Fibroblast of lung (primary cell): Measurements from ENCODE around the gene OGFR. TPM values are rescaled to one million over a fixed set of nuclear protein-coding genes. Genes with fewer than 3 reads are reported as not detected.

Experiments
- DNase-seq, 2 donors: peaks; one replicate each; pipeline versions ENCODE4 v3.0.0 to v3.0.0-alpha.2; 2010; ENCODE audit warnings: low read depth in 2 of 2
- H2AFZ ChIP-seq: 2 replicates; pipeline ENCODE4 v1.5.1; 2012; ENCODE audit warnings: low read length, control low read depth, inconsistent platforms
- H3K27ac ChIP-seq: 2 replicates; pipeline ENCODE4 v1.5.1; 2011; ENCODE audit warnings: low read length, control low read depth; ENCODE audit not compliant: insufficient read depth
- H3K27me3 ChIP-seq: 2 replicates; pipeline ENCODE4 v1.5.1; 2011; ENCODE audit warnings: mild to moderate bottlenecking, low read length; ENCODE audit not compliant: control insufficient read depth, insufficient read depth
- H3K36me3 ChIP-seq: 2 replicates; pipeline ENCODE4 v1.5.1; 2011; ENCODE audit warnings: low read length; ENCODE audit not compliant: control insufficient read depth, insufficient read depth
- H3K4me1 ChIP-seq: 2 replicates; pipeline ENCODE4 v1.5.1; 2011; ENCODE audit warnings: low read length; ENCODE audit not compliant: control insufficient read depth, insufficient read depth; ENCODE audit errors: extremely low read depth
- H3K4me2 ChIP-seq: 2 replicates; pipeline ENCODE4 v1.5.1; 2011; ENCODE audit warnings: low read length, control low read depth; ENCODE audit not compliant: insufficient read depth; ENCODE audit errors: extremely low read depth
- H3K4me3 ChIP-seq, 4 experiments: fragments of 200-600 bp in 1 of 4; sonication (generic) in 1 of 4; replicated peaks in 1 of 4; 2 replicates each; pipeline ENCODE4 v1.5.1; 2011 to 2016; ENCODE audit warnings: low read length in 4 of 4, low read depth in 3 of 4, mild to moderate bottlenecking in 3 of 4, control low read depth in 2 of 4, inconsistent platforms in 1 of 4, mixed read lengths in 1 of 4; ENCODE audit not compliant: insufficient read depth in 1 of 4; ENCODE audit errors: control extremely low read depth in 1 of 4
- H3K79me2 ChIP-seq: 2 replicates; pipeline ENCODE4 v1.5.1; 2012; ENCODE audit warnings: mild to moderate bottlenecking, low read length, inconsistent platforms; ENCODE audit not compliant: control insufficient read depth, insufficient read depth
- H3K9ac ChIP-seq: 2 replicates; pipeline ENCODE4 v1.5.1; 2011; ENCODE audit warnings: mild to moderate bottlenecking, low read length, control low read depth; ENCODE audit not compliant: insufficient read depth
- H3K9me3 ChIP-seq: 2 replicates; pipeline ENCODE4 v1.5.1; 2012; ENCODE audit warnings: low read depth, low read length; ENCODE audit not compliant: control insufficient read depth, insufficient read depth
- H4K20me1 ChIP-seq: 2 replicates; pipeline ENCODE4 v1.5.1; 2011; ENCODE audit warnings: low read length; ENCODE audit not compliant: control insufficient read depth, insufficient read depth; ENCODE audit errors: extremely low read depth
- EZH2 ChIP-seq: IDR thresholded peaks from 2 replicates; pipeline ENCODE4 v1.5.1; 2012; ENCODE audit warnings: low read length, control low read depth, mild to moderate bottlenecking; ENCODE audit errors: missing control alignments
- polyA plus RNA-seq, 2 donors: library from polyadenylated mRNA; depleted of rRNA in 1 of 2; stranded (reverse) in 1 of 2; unstranded in 1 of 2; fragments of >200 nt; gene quantifications; 2 replicates each; pipeline ENCODE4 v1.2.1, GENCODE V29; 2011 to 2012; ENCODE audit warnings: missing spikeins in 1 of 2
- total RNA-seq: library from RNA; depleted of rRNA; stranded (reverse); fragments of >200 nt; gene quantifications from 2 replicates; pipeline ENCODE4 v1.2.1, GENCODE V29; 2014
- TF ChIP-seq, protein P1 (sequence below), 2 donors: IDR thresholded peaks in 1 of 2; conservative IDR thresholded peaks in 1 of 2; 1 replicate in 1 of 2; 2 replicates in 1 of 2; pipeline ENCODE4 v1.5.1; 2011 to 2012; ENCODE audit warnings: low read length in 2 of 2, control low read depth in 1 of 2, inconsistent platforms in 1 of 2, low read depth in 1 of 2, mild to moderate bottlenecking in 1 of 2

The OGFR gene
- total and polyA plus RNA-seq, 2 donors (not counting 1 experiment from before 2014, with no cell fraction given): 19.7 to 34.0 TPM

GRCh38 chr20:62797671-62798532 is 6.7 kb upstream of the OGFR start:
- H3K9me3 ChIP-seq: no peaks in the 10 kb centered on the region
- DNase-seq: no peak
- H3K4me2 ChIP-seq: peak overlapping the region; percentile 23
- H2AFZ ChIP-seq: no peak overlapping the region
- peaks cover 23% of the 10 kb centered on the region for H3K36me3 ChIP-seq
- H3K4me1 ChIP-seq: peaks cover 8% of the 10 kb centered on the region
- H3K4me3 ChIP-seq: peak overlapping the region in 1 of 4 experiments; percentile 62
- no peaks in the 10 kb centered on the region for H4K20me1 ChIP-seq
- H3K27me3 ChIP-seq: no peaks in the 10 kb centered on the region
- H3K9ac ChIP-seq: no peak overlapping the region
- TF ChIP-seq, protein P1, sequence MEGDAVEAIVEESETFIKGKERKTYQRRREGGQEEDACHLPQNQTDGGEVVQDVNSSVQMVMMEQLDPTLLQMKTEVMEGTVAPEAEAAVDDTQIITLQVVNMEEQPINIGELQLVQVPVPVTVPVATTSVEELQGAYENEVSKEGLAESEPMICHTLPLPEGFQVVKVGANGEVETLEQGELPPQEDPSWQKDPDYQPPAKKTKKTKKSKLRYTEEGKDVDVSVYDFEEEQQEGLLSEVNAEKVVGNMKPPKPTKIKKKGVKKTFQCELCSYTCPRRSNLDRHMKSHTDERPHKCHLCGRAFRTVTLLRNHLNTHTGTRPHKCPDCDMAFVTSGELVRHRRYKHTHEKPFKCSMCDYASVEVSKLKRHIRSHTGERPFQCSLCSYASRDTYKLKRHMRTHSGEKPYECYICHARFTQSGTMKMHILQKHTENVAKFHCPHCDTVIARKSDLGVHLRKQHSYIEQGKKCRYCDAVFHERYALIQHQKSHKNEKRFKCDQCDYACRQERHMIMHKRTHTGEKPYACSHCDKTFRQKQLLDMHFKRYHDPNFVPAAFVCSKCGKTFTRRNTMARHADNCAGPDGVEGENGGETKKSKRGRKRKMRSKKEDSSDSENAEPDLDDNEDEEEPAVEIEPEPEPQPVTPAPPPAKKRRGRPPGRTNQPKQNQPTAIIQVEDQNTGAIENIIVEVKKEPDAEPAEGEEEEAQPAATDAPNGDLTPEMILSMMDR (conservative IDR thresholded peaks at IDR 0.05 in 1 of 2, IDR thresholded peaks at IDR 0.05 in 1 of 2; ENCODE audit: low read depth in 1 of 2, low read length in 2 of 2): no peak
- TF ChIP-seq EZH2: no peak
- H3K79me2 ChIP-seq: peaks cover 9% of the 10 kb centered on the region
- no peak overlapping the region for H3K27ac ChIP-seq

GRCh38 chr20:62799036-62799435 is 5.6 kb upstream of the OGFR start:
- Histone ChIP-seq H3K4me3 (no peak overlapping the region), H3K27me3 (no peaks in the 10 kb centered on the region), H3K27ac (no peak overlapping the region), H3K4me2 (no peak overlapping the region), H3K79me2 (peaks cover 9% of the 10 kb centered on the region), H3K9ac (no peak overlapping the region), H4K20me1 (no peaks in the 10 kb centered on the region), H3K9me3 (no peaks in the 10 kb centered on the region), H3K36me3 (peaks cover 23% of the 10 kb centered on the region), H2AFZ (no peak overlapping the region), H3K4me1 (peaks cover 2% of the 10 kb centered on the region)
- no peak for DNase-seq
- TF ChIP-seq, protein P1 (conservative IDR thresholded peaks at IDR 0.05 in 1 of 2, IDR thresholded peaks at IDR 0.05 in 1 of 2; ENCODE audit: low read depth in 1 of 2, low read length in 2 of 2): no peak

GRCh38 chr20:62799459-62799858 is 5.2 kb upstream of the OGFR start:
- no peak overlapping the region for H2AFZ ChIP-seq
- TF ChIP-seq, protein P1 (conservative IDR thresholded peaks at IDR 0.05 in 1 of 2, IDR thresholded peaks at IDR 0.05 in 1 of 2; ENCODE audit: low read depth in 1 of 2, low read length in 2 of 2): no peak
- TF ChIP-seq EZH2: no peak
- no peak overlapping the region for H3K4me3 ChIP-seq
- H3K27ac ChIP-seq: no peak overlapping the region
- no peak overlapping the region for H3K9ac ChIP-seq
- H4K20me1 ChIP-seq: no peaks in the 10 kb centered on the region
- peaks cover 2% of the 10 kb centered on the region for H3K4me1 ChIP-seq
- peaks cover 23% of the 10 kb centered on the region for H3K36me3 ChIP-seq
- no peak overlapping the region for H3K4me2 ChIP-seq
- DNase-seq: no peak
- peaks cover 9% of the 10 kb centered on the region for H3K79me2 ChIP-seq
- no peaks in the 10 kb centered on the region for H3K9me3 ChIP-seq
- H3K27me3 ChIP-seq: no peaks in the 10 kb centered on the region
